Esophagus squamous epithelium (tissue), 4 donors: ENCODE data around the gene STAT2.

ENCODE experiments used
- POLR2A ChIP-seq, 4 donors: fragments of 450-650 bp; IDR thresholded peaks; one replicate each; pipeline ENCODE4 v1.6.1; 2017; ENCODE audit warnings: antibody characterized with exemption in 4 of 4, mild to moderate bottlenecking in 4 of 4, moderate library complexity in 3 of 4
- TF ChIP-seq, protein P1 (sequence below), 6 experiments: fragments of 450-650 bp in 4 of 6; fragments of 200-600 bp in 2 of 6; sonication (generic) in 2 of 6; IDR thresholded peaks; one replicate each; pipeline ENCODE4 v1.5.1; 2016 to 2019; ENCODE audit warnings: antibody characterized with exemption in 6 of 6, mild to moderate bottlenecking in 4 of 6, moderate library complexity in 4 of 6

DNA sequence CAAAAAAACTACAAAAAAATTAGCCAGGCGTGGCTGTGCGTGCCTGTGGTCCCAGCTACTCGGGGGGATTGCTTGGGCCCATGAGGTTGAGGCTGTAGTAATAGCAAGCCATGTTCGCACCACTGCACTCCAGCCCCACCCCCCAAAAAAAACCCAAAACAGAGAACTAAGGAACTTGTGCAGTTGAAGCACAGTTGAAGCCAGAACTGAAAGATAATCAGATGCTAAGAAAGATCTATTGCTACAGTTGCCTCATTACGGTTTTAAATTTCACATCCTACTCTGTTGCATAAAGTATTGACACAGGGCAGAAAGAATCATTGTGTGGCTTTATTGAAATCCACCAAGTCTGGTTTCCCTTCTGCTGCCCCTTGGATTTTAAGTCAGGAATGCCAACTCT lies 63.6 kb downstream of the STAT2 start:
- TF ChIP-seq, protein P1, sequence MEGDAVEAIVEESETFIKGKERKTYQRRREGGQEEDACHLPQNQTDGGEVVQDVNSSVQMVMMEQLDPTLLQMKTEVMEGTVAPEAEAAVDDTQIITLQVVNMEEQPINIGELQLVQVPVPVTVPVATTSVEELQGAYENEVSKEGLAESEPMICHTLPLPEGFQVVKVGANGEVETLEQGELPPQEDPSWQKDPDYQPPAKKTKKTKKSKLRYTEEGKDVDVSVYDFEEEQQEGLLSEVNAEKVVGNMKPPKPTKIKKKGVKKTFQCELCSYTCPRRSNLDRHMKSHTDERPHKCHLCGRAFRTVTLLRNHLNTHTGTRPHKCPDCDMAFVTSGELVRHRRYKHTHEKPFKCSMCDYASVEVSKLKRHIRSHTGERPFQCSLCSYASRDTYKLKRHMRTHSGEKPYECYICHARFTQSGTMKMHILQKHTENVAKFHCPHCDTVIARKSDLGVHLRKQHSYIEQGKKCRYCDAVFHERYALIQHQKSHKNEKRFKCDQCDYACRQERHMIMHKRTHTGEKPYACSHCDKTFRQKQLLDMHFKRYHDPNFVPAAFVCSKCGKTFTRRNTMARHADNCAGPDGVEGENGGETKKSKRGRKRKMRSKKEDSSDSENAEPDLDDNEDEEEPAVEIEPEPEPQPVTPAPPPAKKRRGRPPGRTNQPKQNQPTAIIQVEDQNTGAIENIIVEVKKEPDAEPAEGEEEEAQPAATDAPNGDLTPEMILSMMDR (IDR thresholded peaks at IDR 0.05), result no peak
- no peak for TF ChIP-seq POLR2A (IDR thresholded peaks at IDR 0.05)
